ENCODE measurements around the gene CRHR1. TPM values are rescaled to one million over a fixed set of nuclear protein-coding genes. Genes with fewer than 3 reads are reported as not detected.

CRHR1 gene
- total and polyA plus RNA-seq, 2 of the 4 experiments (the other 2 are of a cell fraction), result not detected

- H3K9ac ChIP-seq (ENCODE audit: low read depth, low read length), result no peak overlapping the region
- H3K56ac ChIP-seq (ENCODE audit: extremely low read depth, insufficient read depth, low read length), result no peak overlapping the region
- DNase-seq (no peak), ATAC-seq (ENCODE audit: low read depth) (no peak)
- no peak overlapping the region for H2BK120ac ChIP-seq (ENCODE audit: low read depth, low read length)
- H4K5ac ChIP-seq (ENCODE audit: low read depth, low read length), result no peak overlapping the region
- H4K8ac ChIP-seq (ENCODE audit: low read depth in 2 of 2, low read length in 2 of 2), result no peak overlapping the region
- no peak overlapping the region for H3K14ac ChIP-seq (replicated peaks; ENCODE audit: low read depth, low read length)
- H3K27ac ChIP-seq (ENCODE audit: insufficient read depth, low read length), result no peak overlapping the region
- POLR2A ChIA-PET (ENCODE audit: unreplicated experiment), result no interaction called here
- no peaks in the 10 kb centered on the region for H3K4me1 ChIP-seq (ENCODE audit: control insufficient read depth, insufficient read depth, low read length)
- H3K36me3 ChIP-seq (ENCODE audit: control insufficient read depth, insufficient read depth, low read length), result no peaks in the 10 kb centered on the region
- no peak overlapping the region for H3K4me2 ChIP-seq (ENCODE audit: low read depth, low read length)
- no peak overlapping the region for H2AK5ac ChIP-seq (ENCODE audit: low read depth, low read length)
- H2AFZ ChIP-seq (replicated peaks; ENCODE audit: low read length, poor library complexity), result no peak overlapping the region
- CTCF ChIA-PET, result no interaction called here
- H3K9me1 ChIP-seq (ENCODE audit: insufficient read depth, low read length), result no peaks in the 10 kb centered on the region
- H3K4me3 ChIP-seq (ENCODE audit: insufficient read depth, low read depth, low read length), result no peak overlapping the region
- H3K27me3 ChIP-seq (ENCODE audit: control insufficient read depth, insufficient read depth, low read length), result peaks cover 18% of the 10 kb centered on the region
- BruUV-seq (replicated peaks), result no TSS peak
- H2BK20ac ChIP-seq (ENCODE audit: low read depth, low read length), result no peak overlapping the region
- H3K9me3 ChIP-seq (ENCODE audit: control insufficient read depth, insufficient read depth, low read length), result no peaks in the 10 kb centered on the region
- H3K18ac ChIP-seq (ENCODE audit: low read depth, low read length), result no peak overlapping the region
- intact Hi-C loops (cut with micrococcal nuclease) (no loop called here), in situ Hi-C loops (cut with MboI; ENCODE audit: low sequenced_read_pairs) (no loop called here), dilution Hi-C loops (cut with HindIII; ENCODE audit: low sequenced_read_pairs, unreplicated experiment) (no loop called here)
- WGBS, 2 experiments (ENCODE audit: extremely low coverage in 2 of 2, insufficient read length in 1 of 2), result no CpG with 5 or more reads among the region's 6 CpGs
- H4K91ac ChIP-seq (ENCODE audit: insufficient read depth, low read depth, low read length), result no peak overlapping the region
- no peak overlapping the region for H3K4ac ChIP-seq (ENCODE audit: low read depth, low read length)
- no peak overlapping the region for H3K23ac ChIP-seq (ENCODE audit: low read depth, low read length)
- no peaks in the 10 kb centered on the region for H3K79me1 ChIP-seq (ENCODE audit: low read depth in 1 of 2, low read length in 2 of 2)
- H4K20me1 ChIP-seq (ENCODE audit: insufficient read depth, low read length), result no peaks in the 10 kb centered on the region; the same call in 1 of the 2 replicates
- TF ChIP-seq MAZ (IDR thresholded peaks at IDR 0.05; ENCODE audit: borderline replicate concordance, low read depth, low read length), result no peak
- TF ChIP-seq RFX5 (IDR thresholded peaks at IDR 0.05; ENCODE audit: low read depth, low read length), result no peak
- no peak for TF ChIP-seq BHLHE40 (IDR thresholded peaks at IDR 0.05; ENCODE audit: low read depth, low read length)
- no peak for TF ChIP-seq SMC3 (IDR thresholded peaks at IDR 0.05; ENCODE audit: low read depth, low read length)
- TF ChIP-seq MAFK (IDR thresholded peaks at IDR 0.05; ENCODE audit: low read depth, low read length), result no peak
- TF ChIP-seq FOS (IDR thresholded peaks at IDR 0.05; ENCODE audit: low read depth, low read length), result no peak
- TF ChIP-seq CEBPB (IDR thresholded peaks at IDR 0.05; ENCODE audit: low read depth, low read length), result no peak
- TF ChIP-seq RAD21 (IDR thresholded peaks at IDR 0.05; ENCODE audit: low read length), result no peak
- no peak for TF ChIP-seq POLR2A (IDR thresholded peaks at IDR 0.05; ENCODE audit: low read depth, low read length)
- no peak for TF ChIP-seq MXI1 (IDR thresholded peaks at IDR 0.05; ENCODE audit: borderline replicate concordance, low read depth, low read length)
- no peak for TF ChIP-seq USF2 (IDR thresholded peaks at IDR 0.05; ENCODE audit: low read depth, low read length)
- TF ChIP-seq RCOR1 (IDR thresholded peaks at IDR 0.05; ENCODE audit: insufficient replicate concordance, low read length), result no peak
- no peak for TF ChIP-seq CTCF (conservative IDR thresholded peaks at IDR 0.05; ENCODE audit: low read depth, low read length)
- no peak for TF ChIP-seq ELK1 (IDR thresholded peaks at IDR 0.05; ENCODE audit: borderline replicate concordance, low read depth, low read length)
- TF ChIP-seq CHD1 (IDR thresholded peaks at IDR 0.05; ENCODE audit: low read depth, low read length), result no peak
- TF ChIP-seq NFE2L2 (IDR thresholded peaks at IDR 0.05; ENCODE audit: low read depth, low read length), result no peak
- no peak overlapping the region for H2BK5ac ChIP-seq (ENCODE audit: low read depth, low read length, poor library complexity, severe bottlenecking)
- no peak overlapping the region for H2BK15ac ChIP-seq (ENCODE audit: low read depth, low read length)
- H2AK9ac ChIP-seq (replicated peaks; ENCODE audit: low read depth, low read length, poor library complexity), result no peak overlapping the region
Observed at GRCh38 chr17:45747911-45748310, 36.2 kb upstream of the CRHR1 start.
